GM23338 (cell line): ENCODE measurements around the gene KCNN3. TPM values are rescaled to one million over a fixed set of nuclear protein-coding genes. Genes with fewer than 3 reads are reported as not detected.

Experiments used
- ATAC-seq: fragments of 200-7000 bp; cut with Tn5 transposase; 3 replicates; pipeline ENCODE4 v1.9.1; 2020
- DNase-seq: peaks from one replicate; pipeline ENCODE4 v3.0.0-alpha.2; 2015; ENCODE audit warnings: low spot score
- H2AFZ ChIP-seq: fragments of 200-600 bp; sonication (generic); 2 replicates; pipeline ENCODE4 v1.8.0; 2016; ENCODE audit warnings: antibody characterized with exemption, mild to moderate bottlenecking, moderate library complexity
- H3F3A ChIP-seq: fragments of 200-600 bp; sonication (generic); replicated peaks from 2 replicates; pipeline ENCODE4 v1.8.0; 2017; ENCODE audit warnings: antibody characterized with exemption, mixed run types, low read depth
- H3K27ac ChIP-seq: fragments of 200-600 bp; sonication (generic); 2 replicates; pipeline ENCODE4 v1.6.1; 2016; ENCODE audit warnings: low read depth
- H3K27me3 ChIP-seq: fragments of 200-600 bp; sonication (generic); 2 replicates; pipeline ENCODE4 v1.8.0; 2016; ENCODE audit warnings: mild to moderate bottlenecking, mixed run types, moderate library complexity; ENCODE audit not compliant: insufficient read depth
- H3K36me3 ChIP-seq: fragments of 200-600 bp; sonication (generic); 2 replicates; pipeline ENCODE4 v1.8.0; 2016; ENCODE audit warnings: mild to moderate bottlenecking; ENCODE audit not compliant: insufficient read depth
- H3K4me1 ChIP-seq: fragments of 200-600 bp; sonication (generic); 2 replicates; pipeline ENCODE4 v1.8.0; 2016; ENCODE audit warnings: mild to moderate bottlenecking, moderate library complexity; ENCODE audit not compliant: insufficient read depth
- H3K4me2 ChIP-seq: fragments of 200-600 bp; sonication (generic); 2 replicates; pipeline ENCODE4 v1.7.1; 2017; ENCODE audit warnings: mixed run types
- H3K4me3 ChIP-seq: fragments of 200-600 bp; sonication (generic); 2 replicates; pipeline ENCODE4 v1.6.1; 2016; ENCODE audit warnings: mixed run types
- H3K79me2 ChIP-seq: fragments of 200-600 bp; sonication (generic); replicated peaks from 2 replicates; pipeline ENCODE4 v1.8.0; 2017; ENCODE audit warnings: mild to moderate bottlenecking; ENCODE audit not compliant: insufficient read depth
- H3K9me2 ChIP-seq: fragments of 200-600 bp; sonication (generic); 2 replicates; pipeline ENCODE4 v1.8.0; 2017; ENCODE audit not compliant: insufficient read depth
- H4K20me1 ChIP-seq: fragments of 200-600 bp; sonication (generic); replicated peaks from 2 replicates; pipeline ENCODE4 v1.8.0; 2017; ENCODE audit warnings: mild to moderate bottlenecking; ENCODE audit not compliant: insufficient read depth
- H3K27ac Mint-ChIP-seq: 2 replicates; pipeline ENCODE4 v1.8.0; 2020; ENCODE audit warnings: inconsistent platforms, mild to moderate bottlenecking, moderate library complexity, mixed read lengths
- H3K27me3 Mint-ChIP-seq: 3 replicates; pipeline ENCODE4 v1.8.0; 2022; ENCODE audit warnings: low read depth, mild to moderate bottlenecking, moderate library complexity, mixed read lengths, inconsistent platforms; ENCODE audit not compliant: insufficient read depth, poor library complexity
- H3K36me3 Mint-ChIP-seq: 3 replicates; pipeline ENCODE4 v1.8.0; 2021; ENCODE audit warnings: low read depth, mild to moderate bottlenecking, inconsistent platforms, moderate library complexity, mixed read lengths
- H3K4me1 Mint-ChIP-seq: 3 replicates; pipeline ENCODE4 v1.8.0; 2020; ENCODE audit warnings: mild to moderate bottlenecking, inconsistent platforms, mixed read lengths
- H3K4me3 Mint-ChIP-seq: 3 replicates; pipeline ENCODE4 v1.8.0; 2021; ENCODE audit warnings: moderate library complexity, mild to moderate bottlenecking, inconsistent platforms, mixed read lengths
- H3K9me3 Mint-ChIP-seq: 3 replicates; pipeline ENCODE4 v1.8.0; 2020; ENCODE audit warnings: moderate library complexity, mild to moderate bottlenecking, inconsistent platforms, mixed read lengths
- ETS1 ChIP-seq: IDR thresholded peaks from 2 replicates; pipeline ENCODE4 v1.6.1; 2016; ENCODE audit warnings: antibody characterized with exemption
- EZH2 ChIP-seq: fragments of 200-600 bp; sonication (generic); IDR thresholded peaks from one replicate; pipeline ENCODE4 v1.8.0; 2017; ENCODE audit warnings: antibody characterized with exemption, mild to moderate bottlenecking, low read depth; ENCODE audit not compliant: unreplicated experiment
- JUNB ChIP-seq: IDR thresholded peaks from one replicate; pipeline ENCODE4 v1.6.1; 2016; ENCODE audit warnings: antibody characterized with exemption; ENCODE audit not compliant: unreplicated experiment
- NANOG ChIP-seq: IDR thresholded peaks from 2 replicates; pipeline ENCODE4 v1.6.1; 2016; ENCODE audit warnings: antibody characterized with exemption, borderline replicate concordance
- REST ChIP-seq: IDR thresholded peaks from one replicate; pipeline ENCODE4 v1.6.1; 2018; ENCODE audit warnings: antibody characterized with exemption; ENCODE audit not compliant: unreplicated experiment
- ZNF331 ChIP-seq: fragments of 250-450 bp; sonication (Bioruptor Pico); IDR thresholded peaks from 2 replicates; pipeline ENCODE4 v1.5.0; 2020; ENCODE audit warnings: low read depth, mild to moderate bottlenecking, moderate library complexity
- ZNF462 ChIP-seq: fragments of 250-450 bp; sonication (Bioruptor Pico); IDR thresholded peaks from 2 replicates; pipeline ENCODE4 v1.5.0; 2020; ENCODE audit warnings: mild to moderate bottlenecking, moderate library complexity
- polyA plus RNA-seq: library from polyadenylated mRNA; unstranded; fragments of >200 nt; fragmentation: Nextera tagmentation; extraction: Ambion mirVana; gene quantifications from 2 replicates; pipeline ENCODE4 v1.2.1, GENCODE V29; 2016
- total RNA-seq: library from RNA; depleted of rRNA; stranded (reverse); fragments of >200 nt; shearing (Covaris generic); gene quantifications from 2 replicates; pipeline ENCODE4 v1.2.3, GENCODE V29; 2014
- TF ChIP-seq, protein P1 (sequence below), 2 experiments: fragments of 200-600 bp in 1 of 2; sonication (generic) in 1 of 2; conservative IDR thresholded peaks; 2 replicates each; pipeline versions ENCODE4 v1.5.1 to v1.6.1; 2016 to 2017; ENCODE audit warnings: antibody characterized with exemption in 2 of 2, low read depth in 2 of 2, mild to moderate bottlenecking in 2 of 2, moderate library complexity in 1 of 2

Gene KCNN3
- total and polyA plus RNA-seq, 2 experiments from 2014 or later = 1.9 to 3.0 TPM

DNA sequence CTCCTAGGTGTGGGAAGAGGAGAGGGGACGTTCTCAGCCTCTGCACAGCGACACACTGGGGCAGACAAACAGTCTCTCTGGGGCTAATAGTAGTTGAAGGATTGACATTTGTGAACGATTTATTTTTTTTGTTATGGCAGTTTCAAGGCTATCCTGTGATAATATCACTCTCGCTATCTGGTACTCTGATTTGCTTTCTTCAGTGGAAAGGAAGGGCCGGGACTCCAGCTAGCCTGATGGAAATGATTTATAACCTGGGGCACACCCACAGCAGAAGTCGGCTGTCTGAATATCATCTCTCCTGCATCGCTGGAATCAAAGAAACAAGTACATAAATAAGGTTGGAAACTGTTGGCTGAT is 122.7 kb downstream of the KCNN3 start (continued):
- no peak for TF ChIP-seq ETS1
- no peak for TF ChIP-seq JUNB
- TF ChIP-seq NANOG = no peak
- TF ChIP-seq, protein P1, sequence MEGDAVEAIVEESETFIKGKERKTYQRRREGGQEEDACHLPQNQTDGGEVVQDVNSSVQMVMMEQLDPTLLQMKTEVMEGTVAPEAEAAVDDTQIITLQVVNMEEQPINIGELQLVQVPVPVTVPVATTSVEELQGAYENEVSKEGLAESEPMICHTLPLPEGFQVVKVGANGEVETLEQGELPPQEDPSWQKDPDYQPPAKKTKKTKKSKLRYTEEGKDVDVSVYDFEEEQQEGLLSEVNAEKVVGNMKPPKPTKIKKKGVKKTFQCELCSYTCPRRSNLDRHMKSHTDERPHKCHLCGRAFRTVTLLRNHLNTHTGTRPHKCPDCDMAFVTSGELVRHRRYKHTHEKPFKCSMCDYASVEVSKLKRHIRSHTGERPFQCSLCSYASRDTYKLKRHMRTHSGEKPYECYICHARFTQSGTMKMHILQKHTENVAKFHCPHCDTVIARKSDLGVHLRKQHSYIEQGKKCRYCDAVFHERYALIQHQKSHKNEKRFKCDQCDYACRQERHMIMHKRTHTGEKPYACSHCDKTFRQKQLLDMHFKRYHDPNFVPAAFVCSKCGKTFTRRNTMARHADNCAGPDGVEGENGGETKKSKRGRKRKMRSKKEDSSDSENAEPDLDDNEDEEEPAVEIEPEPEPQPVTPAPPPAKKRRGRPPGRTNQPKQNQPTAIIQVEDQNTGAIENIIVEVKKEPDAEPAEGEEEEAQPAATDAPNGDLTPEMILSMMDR (conservative IDR thresholded peaks at IDR 0.05; ENCODE audit: low read depth in 2 of 2) = no peak
- no peak for TF ChIP-seq REST

- Histone ChIP-seq H3K36me3 (no peaks in the 10 kb centered on the region), H3K79me2 (no peaks in the 10 kb centered on the region), H3K4me2 (no peak overlapping the region), H3F3A (no peaks in the 10 kb centered on the region), H3K27me3 (no peaks in the 10 kb centered on the region), H3K4me3 (no peak overlapping the region), H3K27ac (no peak overlapping the region), H3K9me2 (0 out of 2 replicates have a peak, but pooled peaks cover 3% of the 10 kb centered on the region), H4K20me1 (no peaks in the 10 kb centered on the region), H3K4me1 (peaks cover 21% of the 10 kb centered on the region), H2AFZ (no peak overlapping the region)
- peaks cover under 1% of the 10 kb centered on the region; the same call in 1 of the 3 replicates for H3K36me3 Mint-ChIP-seq
- H3K4me3 Mint-ChIP-seq = no peak overlapping the region
- ATAC-seq = no peak
- H3K4me1 Mint-ChIP-seq = peaks cover 62% of the 10 kb centered on the region
- DNase-seq = no peak
- peaks cover 14% of the 10 kb centered on the region for H3K27me3 Mint-ChIP-seq
- H3K9me3 Mint-ChIP-seq = peaks cover under 1% of the 10 kb centered on the region; the same call in 1 of the 3 replicates
- no peak overlapping the region for H3K27ac Mint-ChIP-seq
- no peak for TF ChIP-seq ZNF462
- TF ChIP-seq EZH2 = no peak
- TF ChIP-seq ETS1 = no peak
- TF ChIP-seq ZNF331 (CRISPR knock-in tag) = no peak
These were observed 123.3 kb downstream of the KCNN3 start for GRCh38 chr1:154746622-154747299.
